ENCODE results near the gene GPR39. TPM values are rescaled to one million over a fixed set of nuclear protein-coding genes. Genes with fewer than 3 reads are reported as not detected.

The GPR39 gene
- total RNA-seq, 1 donor, result 3.6 TPM

DNA sequence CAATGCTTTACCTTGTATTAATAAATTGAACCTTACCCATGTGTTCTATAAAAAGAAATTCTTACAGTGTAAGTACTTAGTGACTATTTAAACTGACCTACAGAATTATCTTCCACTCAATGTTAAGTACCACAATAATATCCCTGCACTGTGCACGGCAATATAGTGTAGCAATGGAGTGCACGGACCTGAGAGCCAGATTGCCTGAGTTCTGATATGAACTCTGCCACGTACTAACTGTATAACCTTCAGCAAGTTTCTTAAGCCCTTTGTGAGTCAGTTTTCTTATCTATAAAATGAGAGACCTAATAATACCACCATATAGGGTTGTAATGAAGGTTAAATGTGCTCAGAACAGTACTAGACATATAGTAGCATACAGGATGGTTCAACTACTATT is 66.2 kb downstream of the GPR39 start:
- Histone ChIP-seq H3K4me3 (ENCODE audit: insufficient read depth, low read length) (no peak overlapping the region), H3K36me3 (ENCODE audit: insufficient read depth, low read length) (no peaks in the 10 kb centered on the region), H3K9me3 (ENCODE audit: low read depth, low read length) (no peaks in the 10 kb centered on the region), H3K27ac (ENCODE audit: low read depth, low read length) (no peak overlapping the region), H2AFZ (ENCODE audit: low read length) (no peak overlapping the region), H3K4me2 (ENCODE audit: insufficient read depth, low read length) (no peak overlapping the region), H3K27me3 (ENCODE audit: insufficient read depth, low read length) (no peaks in the 10 kb centered on the region), H4K20me1 (ENCODE audit: insufficient read depth, low read length) (no peaks in the 10 kb centered on the region), H3K79me2 (ENCODE audit: insufficient read depth, low read length) (no peaks in the 10 kb centered on the region), H3K4me1 (ENCODE audit: insufficient read depth, low read length) (no peaks in the 10 kb centered on the region)
- DNase-seq (ENCODE audit: insufficient read length, low spot score, missing footprints), result no peak
- TF ChIP-seq, protein P1, sequence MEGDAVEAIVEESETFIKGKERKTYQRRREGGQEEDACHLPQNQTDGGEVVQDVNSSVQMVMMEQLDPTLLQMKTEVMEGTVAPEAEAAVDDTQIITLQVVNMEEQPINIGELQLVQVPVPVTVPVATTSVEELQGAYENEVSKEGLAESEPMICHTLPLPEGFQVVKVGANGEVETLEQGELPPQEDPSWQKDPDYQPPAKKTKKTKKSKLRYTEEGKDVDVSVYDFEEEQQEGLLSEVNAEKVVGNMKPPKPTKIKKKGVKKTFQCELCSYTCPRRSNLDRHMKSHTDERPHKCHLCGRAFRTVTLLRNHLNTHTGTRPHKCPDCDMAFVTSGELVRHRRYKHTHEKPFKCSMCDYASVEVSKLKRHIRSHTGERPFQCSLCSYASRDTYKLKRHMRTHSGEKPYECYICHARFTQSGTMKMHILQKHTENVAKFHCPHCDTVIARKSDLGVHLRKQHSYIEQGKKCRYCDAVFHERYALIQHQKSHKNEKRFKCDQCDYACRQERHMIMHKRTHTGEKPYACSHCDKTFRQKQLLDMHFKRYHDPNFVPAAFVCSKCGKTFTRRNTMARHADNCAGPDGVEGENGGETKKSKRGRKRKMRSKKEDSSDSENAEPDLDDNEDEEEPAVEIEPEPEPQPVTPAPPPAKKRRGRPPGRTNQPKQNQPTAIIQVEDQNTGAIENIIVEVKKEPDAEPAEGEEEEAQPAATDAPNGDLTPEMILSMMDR (IDR thresholded peaks at IDR 0.05; ENCODE audit: extremely low read depth, low read depth, low read length), result no peak

DNA sequence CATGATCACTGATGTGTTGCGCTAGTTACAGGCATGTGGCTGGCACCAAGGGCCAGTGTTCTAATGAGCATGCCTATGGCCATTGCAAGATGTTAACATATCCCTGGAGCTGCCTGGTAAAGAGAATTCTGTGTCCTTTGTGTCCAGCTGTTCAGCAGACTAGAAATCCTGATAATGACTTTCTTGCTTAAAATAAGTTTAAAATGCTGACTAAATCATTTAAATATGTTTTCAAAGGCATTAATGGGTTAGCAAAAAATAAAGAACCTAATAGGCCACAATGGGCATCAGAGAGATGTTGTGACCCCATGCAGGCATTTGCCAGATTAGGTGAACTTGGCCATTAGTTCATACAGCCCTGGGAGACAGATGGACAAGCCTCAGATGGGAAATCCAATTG is 67.5 kb downstream of the GPR39 start:
- no peak overlapping the region for H2AFZ ChIP-seq (ENCODE audit: low read length)
- H3K4me1 ChIP-seq (ENCODE audit: insufficient read depth, low read length), result no peaks in the 10 kb centered on the region
- H3K4me2 ChIP-seq (ENCODE audit: insufficient read depth, low read length), result no peak overlapping the region
- no peaks in the 10 kb centered on the region for H3K36me3 ChIP-seq (ENCODE audit: insufficient read depth, low read length)
- TF ChIP-seq, protein P1 (IDR thresholded peaks at IDR 0.05; ENCODE audit: extremely low read depth, low read depth, low read length), result no peak
- H3K79me2 ChIP-seq (ENCODE audit: insufficient read depth, low read length), result no peaks in the 10 kb centered on the region
- no peak overlapping the region for H3K4me3 ChIP-seq (ENCODE audit: insufficient read depth, low read length)
- no peak overlapping the region for H3K27ac ChIP-seq (ENCODE audit: low read depth, low read length)
- H4K20me1 ChIP-seq (ENCODE audit: insufficient read depth, low read length), result no peaks in the 10 kb centered on the region
- H3K27me3 ChIP-seq (ENCODE audit: insufficient read depth, low read length), result no peaks in the 10 kb centered on the region
- no peaks in the 10 kb centered on the region for H3K9me3 ChIP-seq (ENCODE audit: low read depth, low read length)
- DNase-seq (ENCODE audit: insufficient read length, low spot score, missing footprints), result no peak

DNA sequence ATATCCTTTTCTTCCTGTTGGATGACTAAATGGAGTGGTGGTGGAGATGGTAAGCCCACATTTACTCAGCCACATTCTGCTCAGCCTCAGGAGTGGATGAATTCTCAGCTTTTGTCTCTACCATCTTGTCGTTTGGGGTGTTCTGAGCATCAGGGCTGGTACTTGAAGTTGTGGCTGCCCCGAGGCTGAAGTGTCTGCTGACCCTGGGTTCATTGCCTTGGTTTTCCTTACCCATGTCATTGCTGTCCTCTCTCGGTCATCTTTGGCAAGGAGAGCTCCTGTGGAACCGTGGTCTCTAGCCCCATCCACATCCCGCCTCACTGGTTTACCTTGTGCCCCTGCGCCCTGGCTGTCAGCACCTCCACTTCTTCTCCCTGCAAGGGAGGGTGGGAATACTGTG is 71.9 kb downstream of the GPR39 start:
- Histone ChIP-seq H2AFZ (ENCODE audit: low read length) (no peak overlapping the region), H4K20me1 (ENCODE audit: insufficient read depth, low read length) (no peaks in the 10 kb centered on the region), H3K27ac (ENCODE audit: low read depth, low read length) (no peak overlapping the region), H3K4me3 (ENCODE audit: insufficient read depth, low read length) (no peak overlapping the region), H3K27me3 (ENCODE audit: insufficient read depth, low read length) (no peaks in the 10 kb centered on the region), H3K79me2 (ENCODE audit: insufficient read depth, low read length) (no peaks in the 10 kb centered on the region), H3K36me3 (ENCODE audit: insufficient read depth, low read length) (no peaks in the 10 kb centered on the region), H3K9me3 (ENCODE audit: low read depth, low read length) (no peaks in the 10 kb centered on the region), H3K4me2 (ENCODE audit: insufficient read depth, low read length) (no peak overlapping the region), H3K4me1 (ENCODE audit: insufficient read depth, low read length) (no peaks in the 10 kb centered on the region)
- DNase-seq (ENCODE audit: insufficient read length, low spot score, missing footprints), result no peak
- TF ChIP-seq, protein P1 (IDR thresholded peaks at IDR 0.05; ENCODE audit: extremely low read depth, low read depth, low read length), result no peak

DNA sequence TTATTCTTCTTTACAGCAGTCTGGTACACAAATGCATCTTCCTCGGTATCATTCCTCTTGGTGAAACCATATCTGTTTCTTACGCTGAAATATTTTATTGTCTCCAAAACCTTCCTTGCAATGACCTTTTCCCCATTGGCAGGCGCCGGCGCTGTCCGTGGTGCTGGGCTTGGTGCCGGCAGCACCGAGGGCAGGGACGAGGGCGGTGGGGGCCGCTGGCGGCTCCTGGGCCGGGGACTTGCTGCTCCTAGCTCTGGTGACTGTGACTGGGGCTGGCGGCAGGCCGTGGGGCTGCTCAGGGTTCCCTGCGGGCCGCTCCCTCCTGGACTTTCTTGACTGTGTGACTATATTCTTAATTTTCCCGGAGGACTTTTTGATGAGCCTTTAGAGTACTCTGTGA is 72.5 kb downstream of the GPR39 start:
- no peak for DNase-seq (ENCODE audit: insufficient read length, low spot score, missing footprints)
- no peak overlapping the region for H3K4me3 ChIP-seq (ENCODE audit: insufficient read depth, low read length)
- TF ChIP-seq, protein P1 (IDR thresholded peaks at IDR 0.05; ENCODE audit: extremely low read depth, low read depth, low read length), result no peak
- no peaks in the 10 kb centered on the region for H3K9me3 ChIP-seq (ENCODE audit: low read depth, low read length)
- H3K27ac ChIP-seq (ENCODE audit: low read depth, low read length), result no peak overlapping the region
- no peaks in the 10 kb centered on the region for H3K36me3 ChIP-seq (ENCODE audit: insufficient read depth, low read length)
- no peaks in the 10 kb centered on the region for H3K4me1 ChIP-seq (ENCODE audit: insufficient read depth, low read length)
- H3K79me2 ChIP-seq (ENCODE audit: insufficient read depth, low read length), result no peaks in the 10 kb centered on the region
- no peak overlapping the region for H2AFZ ChIP-seq (ENCODE audit: low read length)
- no peaks in the 10 kb centered on the region for H3K27me3 ChIP-seq (ENCODE audit: insufficient read depth, low read length)
- H4K20me1 ChIP-seq (ENCODE audit: insufficient read depth, low read length), result no peaks in the 10 kb centered on the region
- no peak overlapping the region for H3K4me2 ChIP-seq (ENCODE audit: insufficient read depth, low read length)
